ENCODE results near the gene BAIAP3.

DNA sequence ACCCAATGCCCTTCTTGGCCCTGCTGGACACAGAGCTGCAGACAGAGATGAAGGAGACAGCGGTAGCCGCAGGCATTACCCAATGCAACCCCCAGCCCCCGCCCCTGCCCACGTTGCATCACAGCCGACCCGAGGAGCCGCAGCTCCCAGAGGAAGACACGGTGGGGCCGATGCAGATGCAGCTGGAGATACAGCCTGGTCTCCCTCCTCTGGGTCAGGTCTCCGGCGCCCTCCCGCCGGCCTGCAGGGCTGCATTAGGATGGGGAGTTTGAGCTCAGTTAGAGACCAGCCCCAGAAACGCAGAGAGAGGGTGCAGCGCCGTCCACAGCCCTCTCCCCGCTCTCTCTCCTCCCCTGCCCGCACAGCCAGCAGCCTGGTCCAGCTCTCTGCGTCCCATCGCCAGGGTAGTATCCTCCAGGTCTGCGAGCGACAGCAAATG is 43.4 kb upstream of the BAIAP3 start:
- TF ChIP-seq ESRRA (IDR thresholded peaks at IDR 0.05; ENCODE audit: low read length) (no peak), SIN3A (IDR thresholded peaks at IDR 0.05; ENCODE audit: low read depth, low read length) (no peak)
- TF ChIP-seq, protein P1, sequence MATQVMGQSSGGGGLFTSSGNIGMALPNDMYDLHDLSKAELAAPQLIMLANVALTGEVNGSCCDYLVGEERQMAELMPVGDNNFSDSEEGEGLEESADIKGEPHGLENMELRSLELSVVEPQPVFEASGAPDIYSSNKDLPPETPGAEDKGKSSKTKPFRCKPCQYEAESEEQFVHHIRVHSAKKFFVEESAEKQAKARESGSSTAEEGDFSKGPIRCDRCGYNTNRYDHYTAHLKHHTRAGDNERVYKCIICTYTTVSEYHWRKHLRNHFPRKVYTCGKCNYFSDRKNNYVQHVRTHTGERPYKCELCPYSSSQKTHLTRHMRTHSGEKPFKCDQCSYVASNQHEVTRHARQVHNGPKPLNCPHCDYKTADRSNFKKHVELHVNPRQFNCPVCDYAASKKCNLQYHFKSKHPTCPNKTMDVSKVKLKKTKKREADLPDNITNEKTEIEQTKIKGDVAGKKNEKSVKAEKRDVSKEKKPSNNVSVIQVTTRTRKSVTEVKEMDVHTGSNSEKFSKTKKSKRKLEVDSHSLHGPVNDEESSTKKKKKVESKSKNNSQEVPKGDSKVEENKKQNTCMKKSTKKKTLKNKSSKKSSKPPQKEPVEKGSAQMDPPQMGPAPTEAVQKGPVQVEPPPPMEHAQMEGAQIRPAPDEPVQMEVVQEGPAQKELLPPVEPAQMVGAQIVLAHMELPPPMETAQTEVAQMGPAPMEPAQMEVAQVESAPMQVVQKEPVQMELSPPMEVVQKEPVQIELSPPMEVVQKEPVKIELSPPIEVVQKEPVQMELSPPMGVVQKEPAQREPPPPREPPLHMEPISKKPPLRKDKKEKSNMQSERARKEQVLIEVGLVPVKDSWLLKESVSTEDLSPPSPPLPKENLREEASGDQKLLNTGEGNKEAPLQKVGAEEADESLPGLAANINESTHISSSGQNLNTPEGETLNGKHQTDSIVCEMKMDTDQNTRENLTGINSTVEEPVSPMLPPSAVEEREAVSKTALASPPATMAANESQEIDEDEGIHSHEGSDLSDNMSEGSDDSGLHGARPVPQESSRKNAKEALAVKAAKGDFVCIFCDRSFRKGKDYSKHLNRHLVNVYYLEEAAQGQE (IDR thresholded peaks at IDR 0.05; ENCODE audit: low read depth, low read length): no peak
